ENCODE measurements around the gene AKR1C2.
"Not testable (repeated sequence)": the region's sequence is repeated elsewhere in the genome, so short reads cannot be mapped to it uniquely, and the experiment has no call there.

AKR1C2 gene

GRCh38 chr10:5003127-5004029 lies at the start of gene AKR1C2:
AKR1C2 (minus strand) TSS chr10:5003857; CDS start chr10:5003835, 22 bp downstream.
- not testable (repeated sequence) for DNase-seq

GRCh38 chr10:5052951-5053500 lies 49.4 kb upstream of the AKR1C2 start:
- DNase-seq: not testable (repeated sequence)

GRCh38 chr10:5047912-5048628 lies 44.4 kb upstream of the AKR1C2 start:
- no peak for DNase-seq

- DNase-seq: not testable (repeated sequence)
Measured at GRCh38 chr10:5047055-5047454, 43.4 kb upstream of the AKR1C2 start.

GRCh38 chr10:5046410-5046809 lies 42.8 kb upstream of the AKR1C2 start:
- no peak for DNase-seq

- no peak for DNase-seq
Measured at GRCh38 chr10:5045095-5045494, 41.4 kb upstream of the AKR1C2 start.

GRCh38 chr10:5043716-5044115 lies 40.1 kb upstream of the AKR1C2 start:
- no peak for DNase-seq

GRCh38 chr10:5042922-5043321 lies 39.3 kb upstream of the AKR1C2 start:
- DNase-seq: no peak

- no peak for DNase-seq
Measured at GRCh38 chr10:5041471-5042023, 37.9 kb upstream of the AKR1C2 start.

- DNase-seq: no peak
Measured at GRCh38 chr10:5040781-5041470, 37.3 kb upstream of the AKR1C2 start.

GRCh38 chr10:5040010-5040673 lies 36.5 kb upstream of the AKR1C2 start:
- no peak for DNase-seq

GRCh38 chr10:5038733-5039132 lies 35.1 kb upstream of the AKR1C2 start:
- no peak for DNase-seq

GRCh38 chr10:5038101-5038500 lies 34.4 kb upstream of the AKR1C2 start:
- DNase-seq: no peak

- DNase-seq: no peak
Measured at GRCh38 chr10:5036511-5036910, 32.9 kb upstream of the AKR1C2 start.

- DNase-seq: no peak
Measured at GRCh38 chr10:5035356-5035755, 31.7 kb upstream of the AKR1C2 start.

GRCh38 chr10:5034588-5034987 lies 30.9 kb upstream of the AKR1C2 start:
- no peak for DNase-seq

GRCh38 chr10:5033061-5033778 lies 29.6 kb upstream of the AKR1C2 start:
- no peak for DNase-seq

GRCh38 chr10:5032444-5032843 lies 28.8 kb upstream of the AKR1C2 start:
- DNase-seq: not testable (repeated sequence)

- DNase-seq: not testable (repeated sequence)
Measured at GRCh38 chr10:5031588-5031987, 27.9 kb upstream of the AKR1C2 start.

GRCh38 chr10:5030989-5031388 lies 27.3 kb upstream of the AKR1C2 start:
- no peak for DNase-seq

- not testable (repeated sequence) for DNase-seq
Measured at GRCh38 chr10:5025461-5025881, 21.8 kb upstream of the AKR1C2 start.

Measured in CD4-positive, alpha-beta T cell treated with Interleukin-4 for 4 hours (primary cell).